Measurements from ENCODE around the gene DONSON.

DNA sequence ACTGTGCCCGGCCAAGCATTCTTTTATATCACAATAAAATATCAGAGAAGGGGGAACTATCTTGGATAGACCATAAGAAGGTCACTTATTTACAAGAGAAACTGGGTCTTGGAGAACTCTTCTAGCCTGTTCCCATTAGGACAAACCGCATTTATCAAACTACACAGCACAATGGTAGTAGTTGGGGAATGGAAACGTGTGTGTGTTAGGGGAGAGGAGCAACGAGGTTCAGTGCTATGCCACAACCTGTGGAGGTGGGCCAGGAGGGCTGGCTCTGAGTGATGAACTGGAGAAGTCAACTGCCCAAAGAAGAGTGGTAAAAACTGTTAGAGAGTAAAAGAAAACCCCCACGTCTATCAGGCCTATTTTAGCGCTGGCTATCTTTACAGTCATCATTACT, 1.6 kb downstream of the DONSON start:
- TF ChIP-seq CREB1 (IDR thresholded peaks at IDR 0.05), result no peak
- TF ChIP-seq BRCA1 (IDR thresholded peaks at IDR 0.05; ENCODE audit: low read depth, low read length), result no peak
- no peak for TF ChIP-seq SAP30 (IDR thresholded peaks at IDR 0.05; ENCODE audit: insufficient read depth, insufficient replicate concordance, low read length)
- TF ChIP-seq, protein P1, sequence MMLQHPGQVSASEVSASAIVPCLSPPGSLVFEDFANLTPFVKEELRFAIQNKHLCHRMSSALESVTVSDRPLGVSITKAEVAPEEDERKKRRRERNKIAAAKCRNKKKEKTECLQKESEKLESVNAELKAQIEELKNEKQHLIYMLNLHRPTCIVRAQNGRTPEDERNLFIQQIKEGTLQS (IDR thresholded peaks at IDR 0.05; ENCODE audit: insufficient read depth, low read depth, low read length), result no peak
- no peak for TF ChIP-seq SP1 (IDR thresholded peaks at IDR 0.05; ENCODE audit: low read depth, low read length)
- no peak for TF ChIP-seq TCF12 (IDR thresholded peaks at IDR 0.05; ENCODE audit: low read depth, low read length)
- no peak for TF ChIP-seq SRF (IDR thresholded peaks at IDR 0.05; ENCODE audit: low read depth, low read length)
- no peak for TF ChIP-seq SUZ12 (IDR thresholded peaks at IDR 0.05; ENCODE audit: low read length)
- TF ChIP-seq, protein P2, sequence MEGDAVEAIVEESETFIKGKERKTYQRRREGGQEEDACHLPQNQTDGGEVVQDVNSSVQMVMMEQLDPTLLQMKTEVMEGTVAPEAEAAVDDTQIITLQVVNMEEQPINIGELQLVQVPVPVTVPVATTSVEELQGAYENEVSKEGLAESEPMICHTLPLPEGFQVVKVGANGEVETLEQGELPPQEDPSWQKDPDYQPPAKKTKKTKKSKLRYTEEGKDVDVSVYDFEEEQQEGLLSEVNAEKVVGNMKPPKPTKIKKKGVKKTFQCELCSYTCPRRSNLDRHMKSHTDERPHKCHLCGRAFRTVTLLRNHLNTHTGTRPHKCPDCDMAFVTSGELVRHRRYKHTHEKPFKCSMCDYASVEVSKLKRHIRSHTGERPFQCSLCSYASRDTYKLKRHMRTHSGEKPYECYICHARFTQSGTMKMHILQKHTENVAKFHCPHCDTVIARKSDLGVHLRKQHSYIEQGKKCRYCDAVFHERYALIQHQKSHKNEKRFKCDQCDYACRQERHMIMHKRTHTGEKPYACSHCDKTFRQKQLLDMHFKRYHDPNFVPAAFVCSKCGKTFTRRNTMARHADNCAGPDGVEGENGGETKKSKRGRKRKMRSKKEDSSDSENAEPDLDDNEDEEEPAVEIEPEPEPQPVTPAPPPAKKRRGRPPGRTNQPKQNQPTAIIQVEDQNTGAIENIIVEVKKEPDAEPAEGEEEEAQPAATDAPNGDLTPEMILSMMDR (IDR thresholded peaks at IDR 0.05; ENCODE audit: control extremely low read depth in 1 of 3, insufficient read depth in 1 of 3, low read depth in 1 of 3, low read length in 3 of 3), result no peak
